GM18517 (cell line): ENCODE measurements around the gene NUDT6.

Source experiments
- ATAC-seq: cut with Tn5 transposase; IDR thresholded peaks from one replicate; pipeline ENCODE4 v1.9.1; 2021; ENCODE audit warnings: mild to moderate bottlenecking, moderate library complexity; ENCODE audit not compliant: unreplicated experiment

NUDT6 gene

DNA sequence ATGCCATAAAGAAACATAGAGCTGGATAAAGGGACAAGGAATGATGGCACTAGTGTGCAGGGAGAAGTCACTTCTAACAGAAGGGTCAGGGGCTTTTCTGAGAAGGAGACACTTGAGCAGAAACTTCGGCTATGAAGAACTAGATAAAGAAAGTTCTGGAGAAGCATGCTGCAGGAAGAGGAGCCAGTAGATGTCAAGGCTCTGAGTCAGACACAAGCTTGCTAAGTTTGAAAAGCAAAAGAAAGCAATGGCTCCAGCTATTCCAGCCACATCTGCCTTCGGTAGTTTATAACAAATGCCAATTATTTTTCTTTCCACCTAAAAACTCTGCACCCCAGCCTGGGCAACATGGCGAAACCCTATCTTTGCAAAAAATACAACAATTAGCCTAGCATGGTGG is 7.5 kb downstream of the NUDT6 start:
- ATAC-seq = no peak

DNA sequence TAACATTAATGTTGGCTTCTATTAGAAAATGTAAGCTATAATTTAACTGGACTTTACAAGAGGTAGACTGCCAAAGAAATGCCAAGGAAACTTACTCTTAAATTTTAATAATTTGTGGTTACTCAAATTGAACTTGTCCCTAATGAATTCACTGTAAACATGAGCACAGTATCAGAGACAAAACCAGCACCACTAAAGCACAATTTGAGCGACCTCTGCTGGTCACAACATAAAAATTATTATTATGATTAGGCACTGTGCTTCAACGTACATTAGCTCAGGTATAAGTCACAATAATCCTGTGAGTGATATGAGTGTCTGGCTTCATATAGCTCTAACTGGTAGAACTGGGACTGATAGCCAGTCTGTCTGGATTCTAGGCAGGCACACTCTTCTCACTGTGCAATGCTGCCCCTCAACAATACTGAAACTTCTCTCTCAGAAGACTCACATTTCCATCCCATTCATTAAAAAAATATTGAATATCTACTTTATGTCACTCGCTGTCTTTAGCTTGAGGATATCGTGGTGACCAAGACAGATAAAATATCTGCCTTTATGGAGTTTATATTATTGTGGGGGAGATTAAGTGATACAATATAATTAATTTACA is 8.0 kb downstream of the NUDT6 start:
- peak; percentile 95 for ATAC-seq

DNA sequence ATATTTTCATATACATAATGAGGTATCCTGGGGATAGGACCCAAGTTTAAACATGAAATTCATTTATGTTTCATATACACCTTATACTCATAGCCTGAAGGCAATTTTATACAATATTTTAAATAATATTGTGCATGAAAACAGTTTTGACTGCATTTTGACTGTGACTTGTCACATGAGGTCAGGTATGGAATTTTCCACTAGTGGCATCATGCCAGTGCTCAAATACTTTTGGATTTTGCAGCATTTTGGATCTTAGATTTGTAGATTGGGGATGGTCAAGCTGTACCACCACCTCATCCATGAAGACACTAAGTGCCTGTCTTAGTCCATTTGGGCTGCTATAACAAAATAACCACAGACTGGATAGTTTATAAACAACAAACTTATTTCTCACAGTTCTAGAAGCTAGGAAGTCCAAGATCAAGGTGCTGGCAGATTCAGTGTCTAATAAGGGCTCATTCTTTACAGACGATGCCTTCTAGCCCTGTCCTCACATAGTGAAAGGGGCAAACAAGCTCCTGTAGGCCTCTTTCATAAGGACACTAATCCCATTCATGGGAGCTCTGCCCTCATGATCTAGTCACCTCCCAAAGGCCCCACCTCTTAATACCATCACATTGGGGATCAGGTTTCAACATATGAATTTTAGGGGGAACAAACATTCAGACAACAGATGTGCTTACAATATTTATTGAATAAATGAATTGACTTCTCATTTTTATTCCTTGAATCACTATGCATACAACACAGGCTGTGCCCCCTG is 9.4 kb downstream of the NUDT6 start:
- ATAC-seq = no peak

DNA sequence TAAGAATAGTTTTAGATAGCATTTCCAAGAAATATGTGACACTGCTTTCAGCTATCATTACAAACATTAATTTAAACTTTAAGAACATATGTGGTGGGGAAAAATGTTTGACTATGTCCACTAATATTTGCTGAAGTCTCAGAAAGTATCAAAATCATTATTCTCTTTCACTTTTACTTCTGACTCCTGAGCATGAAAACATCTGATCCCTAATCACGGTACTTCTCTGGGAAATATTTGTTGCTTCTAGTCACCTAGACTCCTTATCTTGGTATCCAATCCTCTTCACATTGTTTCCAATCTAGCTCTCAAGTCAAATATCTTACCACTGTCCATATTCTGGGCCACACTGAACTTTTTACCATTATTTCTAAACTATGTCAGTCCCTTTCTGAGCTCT is 10.8 kb downstream of the NUDT6 start:
- ATAC-seq = no peak

DNA sequence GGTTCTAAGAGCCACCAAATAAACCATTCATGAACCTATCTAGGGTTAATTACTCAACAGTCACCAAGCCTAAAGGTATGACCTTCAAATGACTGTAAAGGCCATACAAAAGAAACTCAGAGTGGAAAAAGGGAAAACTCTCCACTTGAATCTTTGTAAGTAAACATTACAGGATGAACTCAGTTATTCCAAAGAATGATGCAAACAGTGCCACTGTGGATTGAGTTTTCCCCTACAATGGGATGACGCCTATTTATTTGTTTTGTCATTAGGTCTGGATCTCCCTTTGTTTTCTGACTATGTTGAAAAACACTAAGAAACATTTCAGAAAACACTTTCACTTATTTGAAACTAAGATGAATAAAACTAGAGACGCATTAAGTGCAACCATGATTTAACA is 12.7 kb downstream of the NUDT6 start:
- no peak for ATAC-seq

DNA sequence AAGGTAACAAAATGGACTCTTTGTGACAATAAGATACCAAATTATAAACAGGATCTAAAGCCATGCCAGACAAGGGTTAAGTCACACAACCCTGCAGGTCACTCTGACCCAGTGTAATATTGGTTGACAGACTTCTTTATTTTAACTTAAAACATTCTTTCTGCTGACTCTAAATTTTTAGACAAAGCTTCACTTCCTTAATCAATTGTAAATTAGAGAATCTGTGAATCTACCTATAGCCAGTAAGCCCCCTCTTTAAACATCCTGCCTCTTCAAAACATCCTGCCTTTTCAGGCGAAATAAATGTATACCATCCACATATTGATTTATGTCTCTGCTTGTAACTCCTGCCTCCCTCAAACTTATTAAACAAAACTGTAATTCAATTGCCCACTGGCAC is 14.2 kb downstream of the NUDT6 start:
- no peak for ATAC-seq

DNA sequence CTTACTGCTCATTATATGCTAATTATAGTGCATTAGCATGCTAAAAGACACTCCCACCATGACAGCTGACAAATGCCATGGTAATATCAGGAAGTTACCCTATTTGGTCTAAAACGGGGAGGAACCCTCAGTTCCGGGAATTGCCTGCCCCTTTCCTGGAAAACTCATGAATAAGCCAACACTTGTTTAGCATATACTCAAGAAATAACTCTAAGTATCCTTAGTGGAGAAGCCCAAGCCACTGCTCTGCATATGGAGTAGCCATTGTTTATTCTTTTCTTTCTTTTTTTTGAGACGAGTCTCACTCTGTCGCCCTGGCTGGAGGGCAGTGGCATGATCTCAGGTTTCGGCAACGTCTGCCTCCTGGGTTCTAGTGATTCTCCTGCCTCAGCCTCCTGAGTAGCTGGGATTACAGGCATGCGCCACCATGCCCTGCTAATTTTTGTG is 15.5 kb downstream of the NUDT6 start:
- no peak for ATAC-seq

DNA sequence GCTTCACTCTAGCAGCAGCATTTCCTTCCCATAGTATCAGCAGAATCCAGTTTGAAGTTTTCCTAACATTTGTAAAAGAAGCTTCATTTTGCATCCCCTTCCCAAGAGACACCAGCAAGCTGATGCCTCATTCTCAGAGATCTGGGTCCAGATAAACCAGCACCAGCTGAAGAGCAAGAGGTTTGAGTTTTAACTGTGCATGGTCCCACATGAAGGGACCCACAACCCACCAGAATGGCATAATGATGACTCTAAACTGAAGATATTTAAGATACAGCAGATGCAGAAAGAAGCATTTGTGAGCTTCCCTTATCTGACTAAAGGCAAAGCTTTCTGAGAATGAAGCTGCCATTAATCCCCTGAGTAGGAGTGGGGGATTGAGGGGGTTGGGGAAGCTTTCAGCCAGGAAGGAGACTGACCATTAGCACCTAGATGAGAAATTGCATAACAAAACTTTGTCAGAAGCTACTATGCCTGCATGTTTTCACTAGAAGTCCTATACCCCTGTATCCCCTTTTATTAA is 18.6 kb downstream of the NUDT6 start:
- no peak for ATAC-seq

DNA sequence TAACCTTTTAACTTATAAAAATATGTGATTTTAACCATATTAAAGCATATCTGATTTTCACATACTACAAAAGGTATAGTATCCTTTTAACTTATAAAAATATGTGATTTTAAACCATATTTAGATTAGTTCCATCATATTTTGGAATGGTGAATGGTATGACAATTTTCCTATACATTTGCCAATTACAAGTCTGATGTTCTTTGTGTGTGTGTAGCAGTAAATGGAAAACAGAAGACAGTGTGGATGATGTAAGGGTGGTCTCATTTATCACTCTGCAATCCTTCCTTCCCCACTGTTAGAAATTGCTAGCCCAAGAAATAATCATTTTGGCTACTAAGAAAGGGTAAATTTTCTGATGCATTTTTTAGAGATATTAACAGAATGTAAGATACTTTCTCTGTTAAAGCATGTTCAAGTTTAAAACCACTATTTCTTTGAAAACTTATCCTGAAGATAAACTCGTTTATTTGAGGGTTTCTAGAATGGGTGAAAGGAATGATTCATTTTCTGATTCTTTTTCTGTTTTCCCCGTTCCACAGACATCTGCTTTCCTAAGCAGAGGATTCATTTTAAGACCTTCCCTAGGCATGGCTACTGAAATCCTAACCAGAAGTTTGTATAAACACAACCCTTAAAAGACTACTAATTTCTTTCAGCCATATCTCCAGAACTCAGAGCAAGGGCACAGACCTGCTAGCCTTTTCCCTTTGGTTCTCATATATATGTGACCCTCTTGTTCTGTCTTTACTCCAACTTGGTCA is 21.0 kb downstream of the NUDT6 start:
- no peak for ATAC-seq

DNA sequence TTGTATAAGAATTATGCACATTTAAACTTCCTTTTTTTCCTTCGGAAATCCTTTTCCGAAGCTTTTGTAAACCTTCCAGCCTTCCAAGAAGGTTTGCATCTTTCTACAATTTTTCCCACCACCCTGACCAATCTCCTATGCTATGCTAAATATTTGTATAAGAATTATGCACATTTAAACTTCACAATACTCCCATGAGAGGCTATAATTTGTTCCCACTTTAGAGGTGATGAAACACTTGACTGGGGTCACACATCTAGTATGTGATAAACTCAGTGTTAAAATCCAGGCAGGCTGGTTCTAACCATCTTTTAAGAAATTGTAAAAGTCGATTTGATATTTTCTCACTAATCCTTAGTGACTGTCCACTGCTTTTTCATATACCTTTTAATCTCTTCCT is 22.1 kb downstream of the NUDT6 start:
- ATAC-seq = no peak

DNA sequence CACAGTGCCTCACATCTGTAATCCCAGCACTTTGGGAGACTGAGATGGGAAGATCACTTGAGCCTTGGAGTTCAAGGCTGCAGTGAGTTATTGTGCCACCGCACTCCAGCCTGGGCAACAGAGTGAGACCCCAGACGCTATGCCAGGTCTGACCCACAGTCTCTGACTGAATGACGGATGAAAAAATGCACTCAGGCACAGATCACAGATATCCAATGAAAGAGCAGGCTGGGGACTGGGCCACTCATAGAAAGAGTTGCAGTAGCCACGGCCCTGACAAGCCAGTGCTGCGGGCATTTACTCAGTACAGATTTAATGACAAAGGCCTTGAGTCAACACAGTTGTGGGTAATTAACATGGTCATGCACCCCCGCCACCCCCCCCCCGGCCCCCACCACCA is 22.7 kb downstream of the NUDT6 start:
- ATAC-seq = no peak

DNA sequence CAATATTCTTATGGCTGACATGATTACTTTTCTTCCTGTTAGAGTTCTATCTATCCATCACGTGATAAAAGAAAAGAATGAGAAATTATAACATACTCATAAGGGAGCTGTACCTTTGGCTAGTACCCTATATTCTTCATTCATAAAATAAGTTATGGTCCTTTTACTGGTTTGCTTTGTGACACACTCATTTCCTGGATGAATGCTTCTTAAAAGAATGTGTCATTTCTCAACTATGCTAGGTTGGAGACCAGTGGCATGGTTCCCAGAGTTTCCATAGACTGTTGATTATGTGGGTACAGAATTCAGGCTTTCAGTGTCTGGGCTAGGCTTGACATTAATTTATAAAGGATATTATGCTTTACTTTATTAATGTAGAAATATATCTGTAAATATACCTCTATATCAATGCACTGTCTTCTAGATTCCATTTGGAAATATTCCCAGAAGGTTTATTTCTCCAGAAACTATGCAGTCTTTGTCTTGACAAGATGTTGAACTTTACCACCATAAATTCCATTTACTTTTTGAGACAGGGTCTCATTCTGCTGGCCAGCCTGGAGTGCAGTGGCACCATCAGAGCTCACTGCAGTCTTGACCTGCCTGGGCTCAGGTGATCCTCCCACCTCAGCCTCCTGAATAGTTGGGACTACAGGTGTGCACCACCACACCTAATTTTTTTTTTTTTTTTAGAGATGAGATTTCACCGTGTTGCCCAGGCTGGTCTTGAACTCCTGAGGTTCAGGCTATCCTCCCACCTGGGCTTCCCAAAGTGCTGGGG is 23.8 kb downstream of the NUDT6 start:
- no peak for ATAC-seq

DNA sequence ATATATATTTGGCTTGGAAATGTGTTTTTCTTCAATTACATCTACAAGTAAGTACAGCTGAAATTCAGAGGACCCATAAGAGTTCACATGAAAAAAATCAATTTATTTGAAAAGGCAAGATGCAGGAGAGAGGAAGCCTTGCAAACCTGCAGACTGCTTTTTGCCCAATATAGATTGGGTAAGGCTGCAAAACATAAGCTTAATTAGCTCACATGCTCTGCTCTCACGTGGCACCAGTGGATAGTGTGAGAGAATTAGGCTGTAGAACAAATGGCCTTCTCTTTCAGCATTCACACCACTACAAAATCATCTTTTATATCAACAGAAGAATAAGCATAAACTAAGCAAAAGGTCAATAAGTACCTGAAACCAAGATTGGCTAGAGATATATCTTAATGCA is 26.1 kb downstream of the NUDT6 start:
- ATAC-seq = no peak

DNA sequence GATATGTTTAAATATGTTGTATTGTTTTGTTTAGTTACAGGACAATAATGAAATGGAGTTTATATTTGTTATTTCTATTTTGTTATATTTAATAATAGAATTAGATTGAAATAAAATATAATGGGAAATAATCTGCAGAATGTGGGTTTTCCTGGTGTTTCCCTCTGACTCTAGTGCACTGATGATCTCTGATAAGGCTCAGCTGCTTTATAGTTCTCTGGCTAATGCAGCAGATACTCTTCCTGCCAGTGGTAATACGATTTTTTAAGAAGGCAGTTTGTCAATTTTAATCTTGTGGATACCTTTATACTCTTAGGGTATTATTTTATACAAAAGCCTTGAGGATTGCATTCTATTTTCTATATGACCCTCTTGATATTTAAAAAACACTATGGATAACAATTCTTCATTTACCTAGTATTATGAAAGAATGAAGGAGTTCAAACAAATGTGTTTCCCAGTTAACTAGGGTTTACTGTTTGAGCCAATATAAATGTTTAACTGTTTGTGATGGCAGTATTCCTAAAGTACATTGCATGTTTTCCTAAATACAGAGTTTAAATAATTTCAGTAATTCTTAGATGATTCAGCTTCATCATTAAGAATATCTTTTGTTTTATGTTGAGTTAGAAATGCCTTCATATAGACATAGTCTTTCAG is 26.9 kb downstream of the NUDT6 start:
- no peak for ATAC-seq

DNA sequence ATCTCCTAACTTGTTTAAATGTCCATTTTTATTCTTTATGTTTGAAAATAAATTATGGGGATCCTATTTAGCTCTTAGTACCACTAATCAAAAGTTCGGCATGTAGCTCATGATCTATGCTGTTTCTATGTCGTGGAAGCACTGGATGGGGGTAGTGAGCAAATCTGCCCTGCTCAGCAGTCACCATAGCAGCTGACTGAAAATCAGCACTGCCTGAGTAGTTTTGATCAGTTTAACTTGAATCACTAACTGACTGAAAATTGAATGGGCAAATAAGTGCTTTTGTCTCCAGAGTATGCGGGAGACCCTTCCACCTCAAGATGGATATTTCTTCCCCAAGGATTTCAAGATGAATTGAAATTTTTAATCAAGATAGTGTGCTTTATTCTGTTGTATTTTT is 27.6 kb downstream of the NUDT6 start:
- no peak for ATAC-seq

DNA sequence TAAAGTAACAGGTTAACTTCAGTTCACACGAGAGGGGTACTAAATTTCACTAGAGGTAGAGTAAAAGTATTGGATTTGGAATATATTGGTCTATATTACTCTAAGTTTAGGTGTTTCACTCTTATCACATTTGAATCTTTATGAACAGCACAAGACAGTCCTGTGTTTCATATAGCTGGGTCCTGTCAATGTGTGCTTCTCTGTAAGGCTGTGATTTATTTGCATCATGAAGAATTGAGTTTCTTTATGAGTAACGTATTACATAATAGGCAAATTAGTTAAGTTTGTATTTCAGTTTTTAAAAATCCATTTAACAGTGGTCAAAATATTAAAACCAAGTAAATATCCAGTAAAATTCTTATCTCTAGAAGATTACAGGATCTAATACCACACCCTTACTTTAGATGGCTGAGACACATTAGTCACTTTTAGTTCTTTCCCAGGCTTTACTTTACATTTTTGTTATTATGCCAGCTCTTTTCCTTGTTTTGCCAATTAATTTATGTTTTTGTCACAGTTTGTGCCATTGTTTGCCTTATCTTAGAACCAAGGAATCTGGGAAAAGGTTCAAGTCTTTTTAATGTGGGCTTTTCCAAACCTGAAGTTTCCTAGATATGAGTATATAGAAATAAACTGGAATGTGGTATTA is 32.1 kb downstream of the NUDT6 start:
- no peak for ATAC-seq

DNA sequence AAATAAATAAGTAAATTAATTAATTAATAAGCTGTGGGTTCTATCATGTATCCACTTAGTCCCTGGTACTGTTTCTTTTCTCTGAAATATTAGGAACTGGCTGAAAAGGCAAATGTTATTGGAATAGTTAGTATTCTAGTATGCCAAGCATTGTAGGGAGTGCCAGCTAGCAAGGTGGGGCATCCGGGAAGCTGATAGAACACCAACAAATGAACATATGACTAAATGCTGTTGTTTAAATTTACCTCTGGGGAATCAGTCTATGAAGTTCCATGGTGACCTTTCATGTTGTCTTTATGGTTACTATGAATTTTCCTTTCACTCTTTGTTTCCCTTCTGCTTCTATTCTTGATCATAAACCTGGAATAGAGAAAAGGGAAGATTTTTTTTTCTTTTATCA is 32.7 kb downstream of the NUDT6 start:
- no peak for ATAC-seq

DNA sequence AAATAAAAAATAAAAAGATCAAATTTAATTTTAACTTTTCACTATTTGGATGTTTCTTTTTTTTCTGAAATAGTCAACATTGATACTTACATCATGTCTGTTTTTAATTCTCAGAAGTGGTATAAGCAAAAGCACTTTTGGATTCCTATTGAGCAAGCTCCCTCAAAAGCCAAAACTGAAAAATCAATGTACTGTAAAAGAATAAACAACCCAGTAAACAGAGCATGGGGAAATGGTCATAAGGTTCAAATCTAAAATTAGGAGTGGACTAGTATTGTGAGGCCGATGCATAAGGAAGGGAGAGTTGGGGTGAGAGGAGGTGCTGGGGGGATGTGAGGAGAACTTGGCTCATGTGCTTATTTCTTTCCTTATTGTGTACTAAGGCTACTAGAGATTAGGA is 37.9 kb downstream of the NUDT6 start:
- no peak for ATAC-seq

DNA sequence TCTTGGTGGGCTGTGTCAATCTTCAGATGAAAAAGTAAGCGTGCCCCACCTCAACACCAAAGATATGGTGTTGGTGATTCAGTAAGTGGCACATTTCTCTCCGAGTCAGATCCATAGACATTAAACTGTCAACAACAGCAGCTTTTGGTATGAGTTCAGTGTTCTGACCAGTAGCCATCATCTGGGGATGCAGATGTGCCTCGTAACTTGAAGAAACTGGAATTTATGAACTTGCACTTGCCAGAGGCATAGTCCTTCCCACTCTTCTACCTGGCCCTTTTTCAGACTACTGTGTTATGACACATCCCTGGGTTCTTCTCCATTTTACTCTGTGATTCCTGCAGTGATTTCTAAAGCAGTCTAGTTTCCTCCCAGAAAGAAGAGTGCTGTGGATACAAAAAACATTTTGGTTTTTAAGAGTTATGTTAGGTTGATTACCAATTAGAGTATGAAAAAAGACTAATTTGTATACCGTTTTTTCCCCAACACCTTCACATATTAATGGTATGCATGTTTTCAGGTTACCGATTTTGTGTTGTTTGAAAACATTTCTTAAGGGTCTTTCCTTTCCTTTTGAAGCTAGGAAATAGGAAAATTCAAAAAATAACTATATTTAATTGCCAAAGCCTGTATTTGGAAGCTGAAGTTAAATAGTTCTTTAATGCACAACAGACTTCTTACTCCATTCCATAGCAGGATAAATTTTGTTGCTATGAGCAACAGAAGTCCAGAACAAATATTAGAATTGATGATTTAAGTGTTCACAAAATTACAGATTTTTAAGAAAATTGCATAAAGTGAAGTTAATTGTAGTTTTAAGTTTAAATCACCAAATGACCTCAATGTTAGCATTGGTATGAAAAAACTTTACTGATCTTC is 39.3 kb downstream of the NUDT6 start:
- no peak for ATAC-seq
